IPS-18a (cell line): Measurements from ENCODE around the gene EPN2.

Source experiments
- H3K27ac ChIP-seq: one replicate; pipeline ENCODE4 v1.5.1; 2013; ENCODE audit warnings: low read length
- H3K27me3 ChIP-seq: one replicate; pipeline ENCODE4 v1.6.1; 2013; ENCODE audit warnings: mild to moderate bottlenecking, low read length; ENCODE audit not compliant: control insufficient read depth, insufficient read depth
- H3K36me3 ChIP-seq: one replicate; pipeline ENCODE4 v1.6.1; 2013; ENCODE audit warnings: low read depth, low read length; ENCODE audit not compliant: control insufficient read depth
- H3K4me1 ChIP-seq: one replicate; pipeline ENCODE4 v1.6.1; 2013; ENCODE audit warnings: low read depth, low read length; ENCODE audit not compliant: control insufficient read depth
- H3K4me3 ChIP-seq: one replicate; pipeline ENCODE4 v1.5.1; 2013; ENCODE audit warnings: low read length
- H3K9ac ChIP-seq: one replicate; pipeline ENCODE4 v1.6.1; 2013; ENCODE audit warnings: mild to moderate bottlenecking, low read length, moderate library complexity
- H3K9me3 ChIP-seq: one replicate; pipeline ENCODE4 v1.6.1; 2013; ENCODE audit warnings: low read depth, low read length; ENCODE audit not compliant: control insufficient read depth

EPN2 gene

DNA sequence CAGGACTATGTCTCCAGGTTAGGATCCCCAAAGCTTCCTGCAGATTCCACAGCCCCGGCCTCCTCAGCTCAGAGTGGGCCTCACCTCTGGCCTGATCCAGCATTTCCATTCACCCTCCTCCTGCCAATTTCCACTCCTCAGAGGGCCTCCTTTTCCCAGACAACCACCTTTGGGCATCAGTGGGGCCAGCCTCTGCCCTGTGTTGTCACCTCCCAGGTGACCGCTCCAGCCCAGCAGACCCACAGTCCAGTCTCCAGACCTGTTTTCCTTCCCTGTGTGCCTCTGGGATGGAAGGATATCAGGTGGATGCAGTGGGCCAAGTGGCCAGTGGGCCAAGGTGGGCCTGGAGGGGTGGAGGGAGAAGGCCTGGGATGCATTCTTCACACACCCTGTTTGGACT, 92.7 kb downstream of the EPN2 start:
- Histone ChIP-seq H3K4me3 (no peak overlapping the region), H3K27me3 (no peaks in the 10 kb centered on the region), H3K27ac (no peak overlapping the region), H3K9me3 (peaks cover 4% of the 10 kb centered on the region), H3K4me1 (no peaks in the 10 kb centered on the region), H3K36me3 (no peaks in the 10 kb centered on the region), H3K9ac (no peak overlapping the region)

DNA sequence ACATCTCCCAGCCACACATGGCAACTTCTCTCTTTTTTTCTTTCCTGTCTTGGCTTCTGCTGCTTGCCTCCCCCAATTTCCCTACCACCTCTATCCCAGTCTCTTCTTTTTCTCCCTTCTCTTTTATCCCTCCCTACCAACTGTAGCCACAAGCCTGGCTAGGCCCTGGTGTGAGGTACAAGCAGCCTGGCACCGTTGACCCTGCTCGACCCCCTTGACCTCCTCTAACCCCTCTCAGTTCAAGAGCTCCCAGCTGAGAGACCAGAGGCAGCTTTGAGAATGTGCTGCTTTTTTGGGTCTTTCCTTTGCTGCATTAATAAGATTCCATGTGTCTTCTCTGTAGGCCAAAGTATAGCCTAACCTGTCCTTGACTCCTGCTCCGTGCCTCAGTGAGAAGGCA, 93.1 kb downstream of the EPN2 start:
- Histone ChIP-seq H3K4me3 (no peak overlapping the region), H3K36me3 (no peaks in the 10 kb centered on the region), H3K9me3 (peaks cover 3% of the 10 kb centered on the region), H3K27ac (no peak overlapping the region), H3K9ac (no peak overlapping the region), H3K27me3 (no peaks in the 10 kb centered on the region), H3K4me1 (no peaks in the 10 kb centered on the region)

DNA sequence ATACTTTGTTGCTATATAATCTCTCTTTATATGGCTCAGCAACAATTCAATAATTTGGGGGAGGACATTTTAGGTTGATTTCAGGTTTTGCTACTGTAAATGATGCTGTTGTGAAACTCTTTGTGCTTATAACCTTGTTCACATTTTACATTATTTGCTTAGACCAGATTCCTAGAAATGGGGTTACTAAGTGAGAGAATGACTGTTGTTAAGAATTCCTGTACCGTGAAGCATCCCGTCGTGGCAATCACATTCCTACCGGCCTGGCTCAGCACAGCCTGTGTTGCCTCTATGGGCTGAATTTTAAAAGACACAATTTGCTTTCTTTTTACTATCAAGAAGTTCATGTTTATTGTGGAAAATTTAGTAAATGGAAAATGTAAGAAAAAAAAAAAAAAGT, 94.0 kb downstream of the EPN2 start:
- H3K9me3 ChIP-seq = no peaks in the 10 kb centered on the region
- H3K27ac ChIP-seq = no peak overlapping the region
- H3K27me3 ChIP-seq = no peaks in the 10 kb centered on the region
- H3K36me3 ChIP-seq = no peaks in the 10 kb centered on the region
- no peaks in the 10 kb centered on the region for H3K4me1 ChIP-seq
- H3K9ac ChIP-seq = no peak overlapping the region
- no peak overlapping the region for H3K4me3 ChIP-seq

DNA sequence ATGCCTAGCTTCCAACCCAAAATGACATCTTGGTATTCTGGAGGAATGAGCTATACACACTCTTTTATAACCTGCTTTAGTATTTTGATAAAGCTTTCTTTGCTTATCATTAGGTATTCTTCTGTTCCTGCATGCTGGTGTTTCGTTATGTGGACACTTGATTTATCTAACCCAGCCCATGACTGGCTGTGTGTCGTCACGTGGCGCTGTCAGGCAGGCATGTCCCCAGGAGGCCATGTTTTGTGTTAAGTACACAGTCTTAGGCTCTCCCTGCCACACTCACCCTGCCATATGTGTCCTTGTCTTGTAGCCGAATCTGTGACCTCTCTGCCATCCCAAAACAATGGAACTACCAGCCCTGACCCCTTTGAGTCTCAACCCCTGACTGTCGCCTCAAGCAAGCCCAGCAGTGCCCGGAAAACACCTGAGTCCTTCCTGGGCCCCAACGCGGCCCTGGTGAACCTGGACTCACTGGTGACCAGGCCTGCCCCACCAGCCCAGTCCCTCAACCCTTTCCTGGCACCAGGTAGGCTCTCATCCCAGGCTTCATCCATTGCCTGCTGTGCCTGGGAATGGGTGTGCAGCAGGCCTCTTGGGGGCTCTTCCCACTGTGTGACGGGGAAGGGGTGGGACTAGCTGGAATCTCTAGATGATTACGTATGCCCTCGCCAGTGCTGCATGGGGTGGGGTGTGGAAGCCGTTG, 94.5 kb downstream of the EPN2 start:
- Histone ChIP-seq H3K27ac (no peak overlapping the region), H3K4me3 (no peak overlapping the region), H3K9ac (no peak overlapping the region), H3K9me3 (no peaks in the 10 kb centered on the region), H3K36me3 (no peaks in the 10 kb centered on the region), H3K27me3 (no peaks in the 10 kb centered on the region), H3K4me1 (no peaks in the 10 kb centered on the region)

DNA sequence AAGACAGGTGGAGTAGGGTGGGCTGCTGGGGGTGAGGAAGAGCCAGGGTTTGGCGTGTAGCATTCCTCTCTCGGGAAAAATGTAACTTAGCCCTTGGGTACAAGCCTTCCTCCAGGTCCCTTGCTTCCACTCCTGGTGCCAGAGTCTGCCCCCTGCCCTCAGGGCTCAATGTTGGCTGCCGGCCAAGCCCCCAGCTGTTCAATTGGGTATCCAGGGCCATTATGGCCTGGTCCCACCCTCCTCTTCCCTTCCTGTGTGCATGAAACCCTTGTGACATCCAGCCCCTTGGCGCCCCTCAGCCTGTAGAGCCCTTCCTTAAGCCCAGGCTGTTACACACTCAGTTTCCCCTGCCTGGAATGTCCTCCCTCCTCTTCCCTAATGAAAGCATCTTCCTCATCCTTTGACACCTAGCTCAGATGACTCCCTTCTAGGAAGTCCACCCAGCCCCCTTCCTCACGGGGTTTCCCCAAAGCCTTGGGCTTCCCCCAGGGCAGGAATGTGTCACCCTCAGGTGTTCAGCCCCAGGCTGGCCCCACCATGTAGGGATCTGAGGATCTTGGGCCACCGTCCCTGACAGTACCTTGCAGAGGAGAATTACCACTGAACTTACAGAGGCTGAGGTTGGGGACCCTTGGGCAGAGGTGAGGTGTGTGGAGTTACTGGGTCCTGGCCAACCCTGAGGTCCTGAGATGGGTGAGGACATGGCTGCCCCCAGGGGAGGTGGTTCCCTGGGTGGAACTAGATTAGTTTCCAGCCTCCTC, 95.4 kb downstream of the EPN2 start:
- Histone ChIP-seq H3K9ac (no peak overlapping the region), H3K36me3 (no peaks in the 10 kb centered on the region), H3K27ac (no peak overlapping the region), H3K4me1 (no peaks in the 10 kb centered on the region), H3K4me3 (no peak overlapping the region), H3K27me3 (no peaks in the 10 kb centered on the region), H3K9me3 (no peaks in the 10 kb centered on the region)

DNA sequence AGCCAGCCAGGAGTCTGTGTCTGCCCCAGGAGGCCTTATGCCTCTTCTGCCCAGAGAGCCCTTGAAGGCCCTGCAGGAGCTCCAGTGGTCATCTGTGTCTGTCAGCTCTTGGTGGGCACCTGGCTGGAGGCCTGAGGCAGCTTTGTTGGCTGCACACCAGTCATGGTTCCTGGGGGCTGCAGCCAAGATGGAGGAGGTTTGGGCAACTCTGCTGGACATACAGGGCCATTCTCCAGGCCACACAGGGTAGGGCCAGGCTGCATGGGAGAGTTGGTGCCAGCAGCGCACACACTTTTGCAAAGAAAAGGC, 95.9 kb downstream of the EPN2 start:
- H3K9ac ChIP-seq = no peak overlapping the region
- no peak overlapping the region for H3K27ac ChIP-seq
- H3K9me3 ChIP-seq = no peaks in the 10 kb centered on the region
- no peaks in the 10 kb centered on the region for H3K27me3 ChIP-seq
- H3K36me3 ChIP-seq = no peaks in the 10 kb centered on the region
- no peak overlapping the region for H3K4me3 ChIP-seq
- H3K4me1 ChIP-seq = peaks cover 3% of the 10 kb centered on the region

DNA sequence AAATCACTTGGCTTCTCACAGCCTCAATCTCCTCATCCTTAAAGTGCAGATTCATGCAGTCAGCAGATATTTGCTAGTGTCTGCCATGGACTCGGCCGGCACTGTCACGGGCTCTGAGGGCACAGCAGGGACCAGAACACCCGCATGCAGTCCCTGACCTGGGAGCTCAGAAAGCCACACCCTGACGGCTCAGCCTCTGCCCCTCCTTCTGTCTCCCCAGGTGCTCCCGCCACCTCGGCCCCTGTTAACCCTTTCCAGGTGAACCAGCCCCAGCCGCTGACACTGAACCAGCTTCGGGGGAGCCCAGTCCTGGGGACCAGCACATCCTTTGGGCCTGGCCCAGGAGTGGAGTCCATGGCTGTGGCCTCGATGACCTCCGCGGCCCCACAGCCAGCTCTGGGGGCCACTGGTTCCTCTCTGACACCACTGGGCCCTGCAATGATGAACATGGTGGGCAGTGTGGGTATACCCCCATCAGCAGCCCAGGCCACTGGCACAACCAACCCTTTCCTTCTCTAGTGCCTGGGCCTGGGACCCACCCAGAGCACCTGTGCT, 96.6 kb downstream of the EPN2 start:
- no peak overlapping the region for H3K27ac ChIP-seq
- no peak overlapping the region for H3K4me3 ChIP-seq
- H3K4me1 ChIP-seq = peaks cover 10% of the 10 kb centered on the region
- H3K9ac ChIP-seq = no peak overlapping the region
- no peaks in the 10 kb centered on the region for H3K27me3 ChIP-seq
- H3K36me3 ChIP-seq = no peaks in the 10 kb centered on the region
- H3K9me3 ChIP-seq = no peaks in the 10 kb centered on the region

DNA sequence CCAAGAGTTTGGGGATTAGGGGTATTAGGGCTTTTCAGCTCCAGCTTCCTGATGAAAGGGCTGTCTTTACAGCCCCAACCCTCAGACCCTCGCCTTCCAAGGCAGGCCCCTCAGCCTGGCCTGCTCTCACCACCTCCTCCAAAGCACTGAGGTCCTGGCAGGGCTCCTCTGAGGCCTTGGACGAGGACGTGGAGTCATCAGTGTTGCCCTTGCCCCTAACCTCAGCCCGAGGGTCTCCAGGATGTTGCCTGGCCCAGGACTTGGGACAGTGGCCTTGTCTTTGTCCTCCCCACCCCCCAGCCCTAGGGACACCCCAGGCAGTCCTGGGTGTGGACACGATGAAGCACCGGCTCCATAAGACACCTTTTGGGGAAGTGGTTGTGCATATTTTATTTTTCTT, 97.2 kb downstream of the EPN2 start:
- H3K27me3 ChIP-seq = no peaks in the 10 kb centered on the region
- H3K4me3 ChIP-seq = no peak overlapping the region
- H3K9me3 ChIP-seq = no peaks in the 10 kb centered on the region
- H3K36me3 ChIP-seq = no peaks in the 10 kb centered on the region
- H3K27ac ChIP-seq = no peak overlapping the region
- peaks cover 15% of the 10 kb centered on the region for H3K4me1 ChIP-seq
- no peak overlapping the region for H3K9ac ChIP-seq

DNA sequence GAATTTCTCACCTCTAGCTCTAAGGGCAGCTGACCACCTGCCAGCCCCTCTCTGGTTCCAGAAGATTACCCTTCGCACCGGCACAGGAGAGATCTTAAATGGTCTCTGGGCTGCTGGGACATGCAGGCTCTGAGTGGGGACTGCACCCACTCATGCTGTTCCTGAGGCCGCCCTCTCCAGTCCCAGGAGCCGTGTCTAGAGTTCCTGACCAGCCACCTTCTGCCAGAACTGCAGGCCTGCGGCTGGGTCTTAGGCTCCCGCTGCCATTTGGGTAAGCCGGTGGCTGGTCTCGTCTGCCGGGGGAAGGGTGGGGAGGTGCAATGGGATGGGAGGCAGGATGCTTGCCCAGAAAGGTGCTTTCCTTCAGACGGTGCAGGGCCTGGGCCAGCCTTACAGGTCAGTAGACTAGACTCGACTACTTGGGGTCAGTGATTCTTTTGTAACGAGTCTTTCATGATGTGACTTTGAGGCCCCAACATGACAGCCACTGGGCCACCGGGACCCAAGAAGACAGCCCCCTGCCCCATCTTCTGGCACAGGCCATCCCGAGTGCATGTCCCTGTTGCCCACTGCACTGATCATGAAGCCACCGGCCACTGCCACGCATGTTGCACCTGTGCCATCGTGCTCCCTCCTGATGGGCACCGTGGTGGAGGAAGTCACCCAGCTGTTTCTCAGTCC, 98.9 kb downstream of the EPN2 start:
- Histone ChIP-seq H3K36me3 (no peaks in the 10 kb centered on the region), H3K27ac (no peak overlapping the region), H3K4me3 (no peak overlapping the region), H3K9me3 (no peaks in the 10 kb centered on the region), H3K4me1 (peaks cover 19% of the 10 kb centered on the region), H3K9ac (no peak overlapping the region), H3K27me3 (no peaks in the 10 kb centered on the region)

DNA sequence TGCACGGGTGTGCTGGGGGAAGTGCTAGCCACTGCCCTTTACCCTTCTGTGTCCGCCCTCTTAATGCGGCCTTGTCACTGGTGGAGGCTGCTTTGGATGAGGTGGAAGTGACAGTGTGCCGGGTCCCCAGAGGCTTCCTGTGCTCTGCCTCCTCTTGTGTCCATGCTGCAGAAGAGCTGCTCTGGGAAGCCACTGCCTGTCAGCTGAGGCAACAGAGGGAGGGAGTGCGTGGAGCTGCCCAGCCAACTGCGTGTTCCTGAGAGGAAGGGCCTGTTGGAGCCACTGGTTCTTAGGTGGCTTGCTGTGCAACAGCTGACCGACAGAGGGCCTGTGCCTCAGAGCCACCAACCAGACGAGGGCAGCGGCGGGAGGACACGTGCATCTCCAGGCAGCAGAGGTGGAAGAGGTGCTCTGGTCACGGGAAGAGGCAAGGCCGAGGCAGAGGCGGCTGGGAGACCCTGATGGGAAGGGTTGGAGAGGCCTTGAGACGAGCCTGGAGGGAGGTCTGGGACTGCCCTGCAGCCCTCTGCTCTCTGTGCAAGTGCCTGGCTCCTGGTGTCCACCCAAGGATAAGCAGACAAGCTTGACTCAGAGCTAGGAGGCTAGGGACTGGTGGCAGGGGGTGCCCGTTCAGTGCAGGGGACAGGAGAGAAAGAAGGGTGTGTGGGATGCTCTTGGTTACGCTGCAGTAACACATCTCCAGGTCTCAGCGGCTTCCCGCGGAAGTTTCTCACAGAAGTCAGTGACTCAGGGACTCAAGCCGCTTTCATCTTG, 100.0 kb downstream of the EPN2 start:
- no peaks in the 10 kb centered on the region for H3K9me3 ChIP-seq

DNA sequence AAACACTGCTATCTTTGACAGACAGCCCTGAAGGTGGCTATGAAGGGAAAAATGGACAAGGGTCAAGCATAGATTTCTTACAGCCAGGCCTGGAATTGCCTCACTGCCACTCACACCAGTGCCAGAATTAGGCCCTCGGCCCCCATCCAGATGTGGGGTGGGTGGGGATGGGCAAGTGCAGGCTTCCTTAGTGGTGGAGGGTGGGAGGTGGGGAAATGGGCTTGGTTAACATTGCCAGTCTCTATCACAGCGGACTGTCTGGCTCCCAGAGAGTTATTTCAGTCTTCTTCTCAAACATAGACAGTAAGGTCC, 100.5 kb downstream of the EPN2 start:
- H3K36me3 ChIP-seq = no peaks in the 10 kb centered on the region
- no peaks in the 10 kb centered on the region for H3K9me3 ChIP-seq
- no peaks in the 10 kb centered on the region for H3K27me3 ChIP-seq
- peaks cover 19% of the 10 kb centered on the region for H3K4me1 ChIP-seq
- H3K4me3 ChIP-seq = no peak overlapping the region
- H3K27ac ChIP-seq = no peak overlapping the region
- no peak overlapping the region for H3K9ac ChIP-seq

More for the DNA sequence above, 100.0 kb downstream of the EPN2 start:
- Histone ChIP-seq H3K27me3 (no peaks in the 10 kb centered on the region), H3K4me3 (no peak overlapping the region), H3K4me1 (peaks cover 19% of the 10 kb centered on the region), H3K36me3 (no peaks in the 10 kb centered on the region), H3K27ac (no peak overlapping the region), H3K9ac (no peak overlapping the region)
